Stomach (tissue), 9 donors: ENCODE measurements around the gene UTP11. TPM values are rescaled to one million over a fixed set of nuclear protein-coding genes. Genes with fewer than 3 reads are reported as not detected.
A peak's percentile ranks its signal among the peaks of the same experiment; 100 is the strongest.

Experiments
- DNase-seq, 2 donors: peaks; one replicate each; pipeline versions ENCODE4 v3.0.0 to v3.0.0-alpha.2; 2013 to 2019
- H3K27ac ChIP-seq, 5 donors: fragments of 200-600 bp in 4 of 5; sonication (generic) in 4 of 5; one replicate each; pipeline ENCODE4 v1.5.1; 2013 to 2019; ENCODE audit warnings: mild to moderate bottlenecking in 1 of 5, moderate library complexity in 1 of 5
- H3K27me3 ChIP-seq, 3 donors: fragments of 200-600 bp; sonication (generic); one replicate each; pipeline ENCODE4 v1.5.1; 2017 to 2019; ENCODE audit warnings: mixed run types in 1 of 3
- H3K36me3 ChIP-seq, 4 donors: fragments of 200-600 bp; sonication (generic); 1 replicate in 3 of 4; 2 replicates in 1 of 4; pipeline ENCODE4 v1.5.1; 2016 to 2019
- H3K4me1 ChIP-seq, 4 donors: fragments of 200-600 bp; sonication (generic); one replicate each; pipeline ENCODE4 v1.5.1; 2016 to 2019
- H3K4me3 ChIP-seq, 4 donors: fragments of 200-600 bp; sonication (generic) in 3 of 4; one replicate each; pipeline ENCODE4 v1.5.1; 2016 to 2019; ENCODE audit warnings: mild to moderate bottlenecking in 1 of 4
- H3K9me3 ChIP-seq, 4 donors: fragments of 200-600 bp; sonication (generic); one replicate each; pipeline ENCODE4 v1.5.1; 2016 to 2019
- CTCF ChIP-seq, 7 experiments: fragments of 450-650 bp in 4 of 7; fragments of 200-600 bp in 3 of 7; sonication (generic) in 3 of 7; IDR thresholded peaks; one replicate each; pipeline ENCODE4 v1.5.1; 2016 to 2019; ENCODE audit warnings: antibody characterized with exemption in 7 of 7, control low read depth in 2 of 7, mild to moderate bottlenecking in 1 of 7
- EP300 ChIP-seq: sonication (generic); formaldehyde crosslinking; IDR thresholded peaks from one replicate; pipeline ENCODE4 v1.6.1; 2017; ENCODE audit warnings: antibody characterized with exemption
- POLR2A ChIP-seq, 4 donors: fragments of 450-650 bp; IDR thresholded peaks; one replicate each; pipeline ENCODE4 v1.6.1; 2016; ENCODE audit warnings: antibody characterized with exemption in 4 of 4, control low read depth in 2 of 4, mild to moderate bottlenecking in 1 of 4, moderate library complexity in 1 of 4
- POLR2AphosphoS5 ChIP-seq, 3 donors: sonication (generic); formaldehyde crosslinking; IDR thresholded peaks; one replicate each; pipeline ENCODE4 v1.6.1; 2016; ENCODE audit warnings: antibody characterized with exemption in 3 of 3
- WGBS, 5 donors: extraction: QIAGEN DNeasy Blood & Tissue Kit in 3 of 5; methylation state at CpG; one replicate each; pipeline versions ENCODE4 v1.1.5 to v1.1.7; 2013 to 2018; 5-methylcytosine and 5-hydroxymethylcytosine counted together
- intact Hi-C: fragments of 100-400 bp; cut with DNase I; formaldehyde crosslinking; loops from one replicate; pipeline ENCODE4 v1.15.1; 2023; ENCODE audit warnings: low total_unique reads
- polyA plus RNA-seq, 3 donors: library from polyadenylated mRNA; stranded (reverse); fragments of 200-250 nt; gene quantifications; one replicate each; pipeline ENCODE4 v1.2.3, GENCODE V29; 2013
- total RNA-seq, 5 donors: library from RNA; depleted of rRNA; stranded (reverse); fragments of >200 nt; gene quantifications; one replicate each; pipeline versions ENCODE4 v1.1.0 to v1.2.3, GENCODE V29; 2014 to 2016
- donor health status: healthy with polysubstance abuse.
- donor health status: Bipolar disorder and iron deficiency.
- donor health status: healthy.

The UTP11 gene
- total and polyA plus RNA-seq, 8 donors: 1.4 to 43.7 (median 20.9) TPM

DNA sequence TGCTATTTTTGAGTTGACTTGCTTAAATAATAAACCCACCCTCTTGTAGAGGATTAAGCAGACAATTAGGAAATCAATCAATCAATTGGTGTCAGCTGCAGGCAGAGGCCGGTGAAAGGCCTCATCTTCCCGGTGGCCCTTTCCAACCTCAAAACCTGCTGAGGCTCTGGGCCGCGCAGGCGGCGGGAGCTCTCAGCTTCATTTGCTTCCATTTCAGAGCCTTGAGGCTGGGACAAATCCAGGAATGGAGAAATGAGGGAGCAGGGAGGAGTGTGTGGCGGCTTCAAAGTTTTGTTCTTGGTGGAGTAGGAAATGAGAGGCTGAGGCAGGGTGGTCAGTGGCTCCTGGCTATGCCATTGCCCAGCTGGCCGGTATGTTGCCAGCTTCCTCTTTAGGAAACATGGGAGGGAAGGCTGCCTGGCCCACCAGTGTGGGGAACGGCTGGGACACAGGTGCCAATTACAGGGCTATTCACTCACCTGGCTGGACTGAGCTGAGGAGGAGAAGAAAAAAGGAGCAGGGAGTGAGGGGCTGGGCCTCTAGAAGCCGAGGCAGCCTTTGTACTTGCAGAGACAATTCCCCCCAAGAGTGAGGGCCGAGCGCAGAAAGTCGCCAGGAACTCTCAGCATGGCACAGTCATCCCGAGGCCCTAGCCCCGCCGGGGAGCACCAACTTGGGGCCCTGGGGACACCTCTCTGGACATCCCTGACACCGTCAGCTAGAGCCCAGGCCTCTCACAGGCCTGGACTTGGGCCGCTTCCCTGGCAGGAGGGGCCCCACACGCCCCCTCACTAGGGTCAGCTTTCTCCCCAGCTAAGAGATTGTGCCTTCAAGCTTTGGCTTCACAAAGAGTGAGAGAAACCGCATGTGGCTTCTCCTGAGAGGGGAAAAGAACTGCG is 29.7 kb downstream of the UTP11 start:
- WGBS, 5 donors: 78 to 85% (median 81%) methylated on average over 19 to 21 of the region's 21 CpGs
- Histone ChIP-seq H3K36me3 (no peaks in the 10 kb centered on the region), H3K4me1 (peaks cover 23 to 29% (median 26%) of the 10 kb centered on the region in 4 donors), H3K27me3 (peaks cover 36 to 96% (median 59%) of the 10 kb centered on the region in 3 donors), H3K27ac (no peak overlapping the region), H3K4me3 (no peak overlapping the region), H3K9me3 (no peaks in the 10 kb centered on the region)
- intact Hi-C loops: no loop called here
- DNase-seq: no peak
- TF ChIP-seq POLR2A (IDR thresholded peaks at IDR 0.05) (no peak), EP300 (no peak), CTCF (IDR thresholded peaks at IDR 0.05) (no peak), POLR2AphosphoS5 (IDR thresholded peaks at IDR 0.05) (no peak)

GRCh38 chr1:38043036-38043747 is 30.7 kb downstream of the UTP11 start:
- 82 to 89% (median 84%) methylated on average over 10 to 12 of the region's 12 CpGs for WGBS, 5 donors
- no peak for TF ChIP-seq EP300

DNA sequence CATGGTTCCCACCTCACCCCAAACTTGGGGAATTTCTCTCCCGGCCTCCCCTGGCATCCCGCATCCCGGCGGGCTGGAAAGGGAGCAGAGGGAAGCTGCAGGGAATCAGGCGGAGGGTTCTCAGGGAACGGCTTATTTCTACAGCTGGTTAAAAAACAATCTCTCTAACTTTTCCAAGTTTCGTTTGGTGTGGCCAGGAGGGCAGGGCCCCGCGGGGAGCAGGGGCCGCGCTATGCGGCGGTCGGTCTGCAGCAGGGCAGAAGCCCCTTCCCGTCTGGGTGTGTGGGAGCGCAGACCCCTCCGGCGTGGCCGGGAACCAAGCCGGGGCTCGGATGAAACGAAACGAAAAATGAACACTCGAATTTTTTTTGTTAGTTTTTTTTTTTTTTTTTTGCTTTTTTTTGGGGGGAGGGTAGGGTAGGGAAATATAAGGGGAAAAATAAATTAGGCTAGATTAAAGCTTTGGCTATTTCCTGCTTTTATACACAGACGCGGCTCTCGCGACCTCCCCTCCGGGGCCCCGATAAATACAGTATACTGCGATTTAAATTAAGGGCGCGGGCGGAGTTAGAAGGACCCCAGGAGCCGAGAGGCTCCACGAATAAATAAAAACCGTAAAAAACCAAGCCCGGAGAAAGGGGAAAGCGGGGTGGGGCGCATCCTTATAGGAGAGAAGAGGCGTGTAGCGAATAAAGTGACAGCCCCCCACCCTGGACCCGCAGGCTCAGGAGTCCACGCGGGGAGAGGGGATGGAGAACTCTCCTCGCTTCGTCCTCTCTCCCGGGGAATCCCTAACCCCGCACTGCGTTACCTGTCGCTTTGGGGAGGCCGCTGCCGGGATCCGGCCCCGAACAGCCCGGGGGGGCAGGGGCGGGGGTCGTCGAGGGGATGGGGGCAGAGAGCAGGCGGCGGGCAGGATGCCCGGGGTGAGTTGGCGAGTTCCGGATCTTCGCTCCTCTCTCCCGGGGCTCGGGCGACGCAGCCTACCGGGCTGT is 32.0 kb downstream of the UTP11 start:
- DNase-seq: peak in 1 of 2 donors; percentile 28
- intact Hi-C loops: no loop called here
- H3K27ac ChIP-seq: no peak overlapping the region
- peak overlapping the region in 3 of 4 donors; percentile 0 to 34 (median 27) for H3K4me3 ChIP-seq
- TF ChIP-seq CTCF (IDR thresholded peaks at IDR 0.05) (no peak), POLR2A (IDR thresholded peaks at IDR 0.05) (no peak), EP300 (no peak), POLR2AphosphoS5 (IDR thresholded peaks at IDR 0.05) (no peak)
- peaks cover 32 to 40% (median 34%) of the 10 kb centered on the region in 4 donors for H3K4me1 ChIP-seq
- 4 to 9% (median 8%) methylated on average over 58 to 70 of the region's 70 CpGs for WGBS, 5 donors
- H3K36me3 ChIP-seq: no peaks in the 10 kb centered on the region
- H3K9me3 ChIP-seq: no peaks in the 10 kb centered on the region
- peaks cover 36 to 97% (median 72%) of the 10 kb centered on the region in 3 donors for H3K27me3 ChIP-seq

More at GRCh38 chr1:38043036-38043747, 30.7 kb downstream of the UTP11 start:
- H3K4me1 ChIP-seq: peaks cover 32 to 39% (median 33%) of the 10 kb centered on the region in 4 donors
- DNase-seq: no peak
- no peaks in the 10 kb centered on the region for H3K36me3 ChIP-seq
- no peak overlapping the region for H3K27ac ChIP-seq
- H3K4me3 ChIP-seq: no peak overlapping the region
- intact Hi-C loops: no loop called here
- H3K9me3 ChIP-seq: no peaks in the 10 kb centered on the region
- peaks cover 36 to 96% (median 69%) of the 10 kb centered on the region in 3 donors for H3K27me3 ChIP-seq

DNA sequence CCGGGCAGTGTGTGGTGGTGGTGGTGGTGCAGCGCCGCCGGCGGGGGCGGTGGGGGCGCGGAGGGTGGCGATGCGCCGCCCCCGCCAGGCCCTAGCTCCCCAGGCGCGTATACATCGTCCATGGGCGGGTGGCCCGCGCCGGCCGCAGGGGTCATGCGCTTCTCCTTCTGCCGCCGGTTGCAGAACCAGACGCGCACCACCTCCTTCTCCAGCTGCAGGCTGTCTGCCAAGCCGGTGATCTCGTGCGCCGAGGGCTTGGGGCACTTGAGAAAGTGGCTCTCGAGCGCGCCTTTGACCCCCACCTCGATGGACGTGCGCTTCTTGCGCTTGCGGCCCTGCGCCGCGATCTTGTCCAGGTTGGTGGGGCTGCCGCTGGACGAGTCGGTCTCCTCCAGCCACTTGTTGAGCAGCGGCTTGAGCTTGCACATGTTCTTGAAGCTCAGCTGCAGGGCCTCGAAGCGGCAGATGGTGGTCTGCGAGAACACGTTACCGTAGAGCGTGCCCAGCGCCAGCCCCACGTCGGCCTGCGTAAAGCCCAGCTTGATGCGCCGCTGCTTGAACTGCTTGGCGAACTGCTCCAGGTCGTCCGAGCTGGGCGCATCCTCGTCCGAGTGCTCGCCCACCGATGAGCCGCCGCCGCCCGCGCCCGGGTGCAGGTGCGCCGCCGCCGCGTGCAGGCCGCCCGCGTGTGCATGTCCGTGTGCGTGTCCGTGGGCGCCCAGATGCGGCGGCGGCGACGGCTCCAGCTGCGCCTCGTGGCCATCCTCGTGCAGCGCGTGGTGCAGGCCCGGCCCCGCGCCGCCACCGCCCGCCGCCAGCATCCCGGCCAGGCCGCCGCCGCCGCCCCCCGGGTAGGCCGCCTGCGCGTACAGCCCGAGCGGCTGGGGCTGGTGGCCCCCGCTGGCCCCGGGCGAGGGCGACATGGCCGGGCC is 33.1 kb downstream of the UTP11 start:
- no peaks in the 10 kb centered on the region for H3K9me3 ChIP-seq
- peak overlapping the region; percentile 62 to 77 (median 69) for H3K4me3 ChIP-seq
- peaks cover 32 to 40% (median 34%) of the 10 kb centered on the region in 4 donors for H3K4me1 ChIP-seq
- no peak overlapping the region for H3K27ac ChIP-seq
- 1 to 5% (median 3%) methylated on average over 17 to 115 of the region's 115 CpGs for WGBS, 5 donors
- peak in 1 of 2 donors; percentile 48 for DNase-seq
- H3K36me3 ChIP-seq: no peaks in the 10 kb centered on the region
- H3K27me3 ChIP-seq: peaks cover 36 to 89% (median 69%) of the 10 kb centered on the region in 3 donors
- TF ChIP-seq POLR2A (IDR thresholded peaks at IDR 0.05) (no peak), CTCF (IDR thresholded peaks at IDR 0.05) (no peak), POLR2AphosphoS5 (IDR thresholded peaks at IDR 0.05) (no peak), EP300 (no peak)
- intact Hi-C loops: no loop called here
